ENCODE measurements around the gene CPPED1.
A peak's percentile ranks its signal among the peaks of the same experiment; 100 is the strongest.
"Not testable (repeated sequence)": the region's sequence is repeated elsewhere in the genome, so short reads cannot be mapped to it uniquely, and the experiment has no call there.

The CPPED1 gene

GRCh38 chr16:12813321-12813720, 9.6 kb upstream of the CPPED1 start:
- H3K4me1 Mint-ChIP-seq, H3K9me3 Mint-ChIP-seq, H3K27me3 Mint-ChIP-seq: not testable (repeated sequence)

DNA sequence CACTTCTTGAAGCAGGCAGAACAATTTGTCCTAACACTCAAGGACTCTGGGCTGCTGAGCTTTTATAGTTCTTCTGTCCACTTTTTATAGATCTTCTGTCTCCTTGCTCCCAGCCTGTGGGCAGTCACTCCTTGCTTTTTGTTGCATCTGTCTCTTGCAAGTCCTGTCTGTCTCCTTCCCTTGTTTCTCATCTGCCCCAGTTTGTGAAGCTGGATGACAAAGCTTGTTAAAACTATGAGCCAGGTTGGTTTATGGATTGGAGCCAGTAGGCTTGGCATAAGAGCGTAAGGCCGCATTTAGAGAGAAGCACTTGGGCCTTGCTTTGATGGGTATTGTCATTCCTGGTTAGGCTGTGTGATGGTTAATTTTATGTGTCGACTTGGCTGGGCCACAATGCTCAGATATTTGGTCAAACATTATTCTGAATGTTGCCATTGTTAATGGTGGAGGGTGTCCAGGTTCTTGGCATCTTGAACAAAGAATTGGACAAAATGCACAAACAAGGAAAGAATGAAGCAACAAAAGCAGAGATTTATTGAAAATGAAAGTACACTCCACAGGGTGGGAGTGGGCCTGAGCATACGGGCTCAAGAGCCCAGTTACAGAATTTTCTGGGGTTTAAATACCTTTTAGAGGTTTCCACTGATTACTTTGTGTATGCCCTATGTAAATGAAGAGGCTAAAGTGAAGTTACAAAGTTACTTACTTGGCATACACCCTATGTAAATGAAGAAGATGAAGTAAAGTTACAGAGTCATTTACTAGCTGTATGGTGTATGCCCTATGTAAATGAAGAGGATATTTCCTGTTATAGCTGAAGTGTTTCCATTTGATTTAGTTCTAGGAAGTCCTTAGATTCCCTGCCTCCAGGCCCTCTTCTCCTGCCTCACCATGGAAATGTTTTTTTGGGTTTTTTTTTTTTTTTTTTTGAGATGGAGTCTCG, 8.0 kb upstream of the CPPED1 start:
- H3K9me3 Mint-ChIP-seq = peaks cover 7% of the 10 kb centered on the region

More at GRCh38 chr16:12813321-12813720, 9.6 kb upstream of the CPPED1 start:
- not testable (repeated sequence) for H3K36me3 Mint-ChIP-seq, H3K27ac Mint-ChIP-seq, H3K4me3 Mint-ChIP-seq

GRCh38 chr16:12805066-12805465, 1.4 kb upstream of the CPPED1 start:
- H3K27ac Mint-ChIP-seq = no peak overlapping the region
- H3K4me1 Mint-ChIP-seq = peaks cover 15% of the 10 kb centered on the region
- no peaks in the 10 kb centered on the region for H3K36me3 Mint-ChIP-seq
- peaks cover 2% of the 10 kb centered on the region for H3K27me3 Mint-ChIP-seq
- H3K9me3 Mint-ChIP-seq = peaks cover 7% of the 10 kb centered on the region
- H3K4me3 Mint-ChIP-seq = no peak overlapping the region

More for the DNA sequence above, 8.0 kb upstream of the CPPED1 start:
- H3K27me3 Mint-ChIP-seq = peaks cover 2% of the 10 kb centered on the region
- H3K27ac Mint-ChIP-seq = no peak overlapping the region
- H3K4me1 Mint-ChIP-seq = no peaks in the 10 kb centered on the region
- H3K4me3 Mint-ChIP-seq = no peak overlapping the region
- H3K36me3 Mint-ChIP-seq = no peaks in the 10 kb centered on the region

DNA sequence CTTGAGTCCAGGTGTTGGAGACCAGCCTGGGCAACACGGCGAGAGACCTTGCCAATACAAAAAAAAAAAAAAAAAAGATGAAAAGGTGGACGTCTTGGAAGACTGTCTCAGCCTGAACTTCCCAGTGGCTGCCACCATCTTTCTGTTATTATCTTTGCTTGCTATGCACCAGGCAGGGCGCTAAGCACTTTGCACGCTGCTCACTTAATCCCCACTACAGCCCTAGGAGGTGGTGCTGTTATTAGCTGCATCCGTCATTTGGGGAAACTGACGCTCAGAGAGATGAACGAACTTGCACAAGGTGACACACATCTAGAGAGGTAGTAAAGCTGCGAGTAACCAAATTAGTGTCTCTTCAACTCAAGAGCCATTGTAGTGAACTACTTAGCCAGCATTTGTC, 708 bp upstream of the CPPED1 start:
- H3K27me3 Mint-ChIP-seq = peaks cover 2% of the 10 kb centered on the region
- H3K27ac Mint-ChIP-seq = no peak overlapping the region
- peaks cover 7% of the 10 kb centered on the region for H3K9me3 Mint-ChIP-seq
- peak overlapping the region; percentile 94 for H3K4me3 Mint-ChIP-seq
- peaks cover 15% of the 10 kb centered on the region for H3K4me1 Mint-ChIP-seq
- H3K36me3 Mint-ChIP-seq = no peaks in the 10 kb centered on the region

GRCh38 chr16:12802661-12803060, 1.0 kb downstream of the CPPED1 start:
- peak overlapping the region; percentile 94 for H3K4me3 Mint-ChIP-seq
- H3K4me1 Mint-ChIP-seq = peaks cover 15% of the 10 kb centered on the region
- H3K27ac Mint-ChIP-seq = peak overlapping the region; percentile 90
- H3K9me3 Mint-ChIP-seq = peaks cover 7% of the 10 kb centered on the region
- no peaks in the 10 kb centered on the region for H3K27me3 Mint-ChIP-seq
- H3K36me3 Mint-ChIP-seq = no peaks in the 10 kb centered on the region

DNA sequence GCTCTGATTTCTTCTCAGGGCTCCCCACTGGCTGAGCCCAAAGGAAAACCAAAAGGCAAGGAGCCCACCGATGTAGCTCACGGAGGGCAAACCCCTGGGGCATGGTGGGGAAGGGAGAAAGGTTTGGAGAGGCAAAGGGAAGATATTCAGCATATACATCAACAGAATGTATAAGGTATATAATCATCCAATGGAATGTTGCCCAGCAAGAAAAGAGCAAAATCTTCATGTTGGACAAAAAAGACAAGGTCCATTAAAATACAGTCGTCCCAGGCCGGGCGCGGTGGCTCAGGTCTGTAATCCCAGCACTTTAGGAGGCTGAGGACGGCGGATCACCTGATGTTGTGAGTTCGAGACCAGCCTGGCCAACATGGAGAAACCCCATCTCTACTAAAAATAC, 1.6 kb downstream of the CPPED1 start:
- Mint-ChIP-seq H3K4me3 (peak overlapping the region; percentile 94), H3K4me1 (peaks cover 15% of the 10 kb centered on the region), H3K27me3 (no peaks in the 10 kb centered on the region), H3K9me3 (peaks cover 7% of the 10 kb centered on the region), H3K27ac (no peak overlapping the region), H3K36me3 (no peaks in the 10 kb centered on the region)

DNA sequence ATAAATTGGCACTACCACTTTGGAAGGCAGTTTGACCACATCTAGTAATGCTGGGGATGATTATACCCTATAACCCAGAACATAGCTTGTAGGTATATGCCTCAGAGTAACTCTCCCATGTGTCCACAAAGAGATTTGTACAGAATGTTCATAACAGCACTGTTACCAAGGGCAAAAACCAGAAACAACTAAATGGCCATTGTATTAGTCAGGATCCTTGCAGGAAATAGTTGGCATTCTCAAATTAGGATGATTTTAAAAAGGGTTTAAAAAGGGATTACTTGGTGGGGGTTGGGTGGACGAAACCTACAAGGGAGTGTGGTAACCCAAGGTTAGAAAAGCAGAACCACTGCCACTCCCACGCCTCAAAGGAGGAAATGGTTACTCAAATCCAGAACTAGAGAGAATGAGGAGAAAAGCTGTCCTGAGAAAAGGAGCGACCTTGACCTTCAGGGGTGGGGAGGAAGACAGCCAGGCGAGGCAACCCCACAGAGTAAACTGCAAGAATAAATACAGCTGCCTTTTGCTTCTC, 2.1 kb downstream of the CPPED1 start:
- Mint-ChIP-seq H3K4me1 (peaks cover 15% of the 10 kb centered on the region), H3K4me3 (peak overlapping the region; percentile 94)

DNA sequence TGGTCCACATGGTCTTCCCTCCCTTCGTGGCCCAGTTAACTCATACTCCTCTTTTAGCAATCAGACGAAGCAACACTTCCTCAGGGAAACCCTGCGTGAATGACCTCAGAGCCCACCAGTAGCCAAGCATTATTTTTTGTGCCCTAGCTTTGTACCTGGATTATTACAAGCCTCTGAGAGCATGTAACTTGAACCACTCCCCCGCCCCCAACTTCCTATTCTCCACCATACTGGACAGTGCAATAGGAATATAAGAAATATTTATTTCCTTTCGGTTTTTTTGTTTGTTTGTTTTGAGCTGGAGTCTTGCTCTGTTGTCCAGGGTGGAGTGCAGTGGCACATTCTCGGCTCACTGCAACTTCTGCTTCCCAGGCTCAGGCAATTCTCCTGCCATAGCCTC, 2.9 kb downstream of the CPPED1 start:
- Mint-ChIP-seq H3K36me3 (no peaks in the 10 kb centered on the region), H3K4me1 (peaks cover 15% of the 10 kb centered on the region), H3K4me3 (no peak overlapping the region), H3K9me3 (peaks cover 7% of the 10 kb centered on the region), H3K27me3 (no peaks in the 10 kb centered on the region), H3K27ac (no peak overlapping the region)

More for the DNA sequence above, 2.1 kb downstream of the CPPED1 start:
- H3K36me3 Mint-ChIP-seq = no peaks in the 10 kb centered on the region
- no peaks in the 10 kb centered on the region for H3K27me3 Mint-ChIP-seq
- H3K27ac Mint-ChIP-seq = no peak overlapping the region
- peaks cover 7% of the 10 kb centered on the region for H3K9me3 Mint-ChIP-seq

- not testable (repeated sequence) for H3K9me3 Mint-ChIP-seq, H3K4me3 Mint-ChIP-seq, H3K27ac Mint-ChIP-seq, H3K27me3 Mint-ChIP-seq, H3K36me3 Mint-ChIP-seq
- peaks cover 15% of the 10 kb centered on the region for H3K4me1 Mint-ChIP-seq
Observed at GRCh38 chr16:12799996-12800395, 3.7 kb downstream of the CPPED1 start.

- Mint-ChIP-seq H3K4me3 (no peak overlapping the region), H3K9me3 (peaks cover 7% of the 10 kb centered on the region), H3K4me1 (peaks cover 15% of the 10 kb centered on the region), H3K36me3 (no peaks in the 10 kb centered on the region), H3K27ac (no peak overlapping the region), H3K27me3 (no peaks in the 10 kb centered on the region)
Observed at GRCh38 chr16:12798846-12799245, 4.8 kb downstream of the CPPED1 start.

DNA sequence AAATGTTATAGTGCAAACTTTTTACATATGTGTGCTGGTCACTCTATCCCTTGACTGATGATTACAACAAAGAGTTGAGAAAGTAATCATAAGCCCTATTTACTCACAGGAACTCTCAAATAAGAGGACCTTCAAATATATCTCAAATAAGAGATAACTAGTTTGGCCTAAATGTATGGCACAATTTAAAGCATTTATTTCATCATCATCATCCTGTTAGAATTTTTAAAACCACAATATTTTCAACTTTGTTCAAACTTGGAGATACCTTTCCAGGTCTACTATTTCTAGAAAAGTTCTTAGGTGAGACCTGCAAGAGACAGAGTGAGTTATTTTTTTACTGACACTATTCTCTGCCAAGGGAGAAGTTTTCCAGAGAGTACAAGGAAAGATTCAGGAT, 5.5 kb downstream of the CPPED1 start:
- no peak overlapping the region for H3K4me3 Mint-ChIP-seq
- no peaks in the 10 kb centered on the region for H3K36me3 Mint-ChIP-seq
- no peaks in the 10 kb centered on the region for H3K27me3 Mint-ChIP-seq
- peaks cover 5% of the 10 kb centered on the region for H3K9me3 Mint-ChIP-seq
- H3K4me1 Mint-ChIP-seq = peaks cover 13% of the 10 kb centered on the region
- no peak overlapping the region for H3K27ac Mint-ChIP-seq

- H3K27me3 Mint-ChIP-seq = no peaks in the 10 kb centered on the region
- H3K9me3 Mint-ChIP-seq = no peaks in the 10 kb centered on the region
- H3K4me1 Mint-ChIP-seq = peaks cover under 1% of the 10 kb centered on the region
- peaks cover 5% of the 10 kb centered on the region for H3K36me3 Mint-ChIP-seq
- H3K27ac Mint-ChIP-seq = no peak overlapping the region
- H3K4me3 Mint-ChIP-seq = no peak overlapping the region
Observed at GRCh38 chr16:12796498-12796897, 7.2 kb downstream of the CPPED1 start.

DNA sequence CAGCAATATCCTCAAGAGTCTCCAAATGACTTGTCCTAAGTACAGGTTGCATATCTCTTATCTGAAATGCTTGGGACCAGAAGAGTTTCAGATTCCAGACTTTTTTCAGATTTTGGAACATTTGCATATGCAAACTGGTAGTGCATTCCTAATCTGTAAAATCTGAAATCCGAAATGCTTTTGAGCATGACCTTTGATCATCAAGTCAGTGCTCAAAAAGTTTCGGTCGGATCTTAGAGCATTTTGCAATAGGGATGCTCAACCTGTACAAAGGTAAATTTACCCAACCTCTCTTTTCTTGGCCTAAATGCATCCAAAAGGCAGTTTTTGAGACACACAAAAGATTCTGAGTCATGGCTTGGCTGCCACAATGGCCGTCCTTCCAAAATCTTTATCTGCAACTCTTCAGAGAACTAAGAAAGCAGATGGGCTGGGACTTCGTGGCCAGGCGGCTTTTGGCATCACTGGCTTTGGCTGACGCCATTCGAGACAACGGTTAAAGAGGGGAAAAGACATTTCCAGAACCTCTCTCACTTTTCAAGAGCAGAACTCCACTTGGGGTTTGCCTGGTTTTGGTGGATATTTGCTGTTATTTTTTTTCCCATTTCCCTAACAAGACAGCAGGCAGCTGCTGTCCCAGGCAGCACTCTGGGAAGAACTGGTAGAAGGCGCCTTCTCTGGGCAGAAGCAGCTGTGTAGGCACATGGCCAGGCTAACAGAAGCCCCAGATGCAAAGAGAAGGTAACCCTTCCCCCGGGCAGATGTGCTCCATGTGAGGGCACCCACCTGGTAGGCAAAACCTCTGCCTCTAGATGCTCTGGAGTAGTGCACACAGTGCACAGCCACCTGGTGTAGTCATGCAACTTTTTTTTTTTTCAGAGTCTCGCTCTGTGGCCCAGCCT, 8.9 kb downstream of the CPPED1 start:
- H3K36me3 Mint-ChIP-seq = peaks cover 9% of the 10 kb centered on the region
- no peaks in the 10 kb centered on the region for H3K4me1 Mint-ChIP-seq
- no peak overlapping the region for H3K27ac Mint-ChIP-seq
- H3K4me3 Mint-ChIP-seq = no peak overlapping the region
- no peaks in the 10 kb centered on the region for H3K27me3 Mint-ChIP-seq
- no peaks in the 10 kb centered on the region for H3K9me3 Mint-ChIP-seq

DNA sequence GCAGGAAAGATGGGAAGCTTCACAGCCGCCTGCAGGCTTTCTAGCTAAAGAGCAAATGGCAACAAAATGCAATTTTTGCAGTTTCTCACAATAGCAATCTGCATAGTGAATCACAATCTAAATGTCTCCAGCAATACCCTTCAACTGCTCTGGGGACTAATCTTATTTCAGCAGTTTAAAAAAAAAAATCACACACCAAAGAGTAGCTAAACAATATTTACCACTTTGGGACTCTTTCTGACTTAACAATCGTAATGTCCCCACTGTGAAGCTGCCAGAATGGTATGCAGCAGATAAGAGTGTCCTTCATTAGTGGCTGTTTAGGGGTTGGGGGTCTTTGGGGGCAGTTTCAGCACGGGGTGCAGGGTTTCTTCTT, 9.8 kb downstream of the CPPED1 start:
- Mint-ChIP-seq H3K4me3 (no peak overlapping the region), H3K4me1 (no peaks in the 10 kb centered on the region), H3K27ac (no peak overlapping the region), H3K27me3 (no peaks in the 10 kb centered on the region), H3K9me3 (no peaks in the 10 kb centered on the region), H3K36me3 (peaks cover 9% of the 10 kb centered on the region)

DNA sequence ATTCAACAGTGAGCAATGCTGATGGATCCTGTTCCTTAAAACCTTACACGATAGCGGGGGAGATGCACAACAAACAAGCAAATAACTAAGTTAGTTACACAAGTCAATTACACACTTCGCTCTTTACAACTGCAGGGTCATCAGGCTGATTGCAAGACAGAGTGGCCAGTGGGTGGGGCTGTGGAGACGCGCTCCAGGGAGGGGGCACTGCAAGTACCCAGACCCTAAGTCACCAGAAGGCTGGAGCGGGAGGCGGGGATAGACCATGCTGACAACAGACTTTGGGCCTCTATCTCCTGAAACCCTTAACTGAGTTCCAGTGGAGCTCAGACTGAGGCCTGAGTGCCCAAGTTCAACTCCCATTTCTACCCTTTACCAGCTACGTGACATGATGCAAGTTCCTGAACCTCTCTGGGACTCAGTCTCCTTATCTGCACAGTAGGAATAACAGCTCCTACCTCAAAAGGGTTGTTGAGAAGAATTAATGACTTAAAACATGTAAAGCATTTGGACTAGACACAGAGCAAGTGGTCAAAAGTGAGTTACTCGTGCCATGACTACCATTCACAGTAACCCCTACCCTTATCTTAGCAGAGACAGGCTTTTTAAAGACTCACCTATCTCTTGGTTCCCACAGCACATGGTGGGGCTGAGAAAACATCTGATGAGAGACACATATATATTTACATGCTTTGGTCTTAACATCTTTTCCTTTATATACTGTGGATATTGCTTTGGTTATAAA, 10.4 kb downstream of the CPPED1 start:
- H3K27me3 Mint-ChIP-seq = no peaks in the 10 kb centered on the region
- H3K27ac Mint-ChIP-seq = no peak overlapping the region
- no peaks in the 10 kb centered on the region for H3K4me1 Mint-ChIP-seq
- H3K36me3 Mint-ChIP-seq = peaks cover 9% of the 10 kb centered on the region
- H3K4me3 Mint-ChIP-seq = no peak overlapping the region
- H3K9me3 Mint-ChIP-seq = no peaks in the 10 kb centered on the region

All from activated naive CD4-positive, alpha-beta T cell treated with anti-CD3 and anti-CD28 coated beads, Interleukin-2, amount 50 U/mL, for 24 hours (primary cell).